HG03571 (cell line): Measurements from ENCODE around the gene MYOCD.

Experiments
- ATAC-seq: cut with Tn5 transposase; IDR thresholded peaks from one replicate; pipeline ENCODE4 v1.9.1; 2021; ENCODE audit not compliant: unreplicated experiment

The MYOCD gene

DNA sequence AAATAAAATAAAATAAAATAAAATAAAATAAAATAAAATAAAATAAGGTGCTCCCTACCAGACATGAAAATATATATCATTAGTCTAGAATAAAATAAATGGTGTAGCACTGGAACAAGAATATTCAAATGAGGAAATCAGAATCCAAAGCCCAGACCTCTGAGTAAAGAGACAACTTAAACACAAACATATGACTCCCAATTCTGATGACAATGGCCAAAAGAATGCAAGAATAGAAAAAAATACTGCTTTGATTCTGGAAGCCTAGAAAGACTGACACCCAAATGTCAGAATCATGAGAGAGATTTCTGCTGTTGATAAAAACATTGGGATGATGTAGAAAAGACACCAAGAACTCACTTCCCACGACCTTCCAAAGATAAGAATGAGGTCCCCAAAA lies 27.9 kb downstream of the MYOCD start:
- no peak for ATAC-seq

- ATAC-seq: no peak
These were observed 40.4 kb downstream of the MYOCD start for GRCh38 chr17:12706070-12706469.

GRCh38 chr17:12709063-12709462 lies 43.4 kb downstream of the MYOCD start:
- no peak for ATAC-seq

DNA sequence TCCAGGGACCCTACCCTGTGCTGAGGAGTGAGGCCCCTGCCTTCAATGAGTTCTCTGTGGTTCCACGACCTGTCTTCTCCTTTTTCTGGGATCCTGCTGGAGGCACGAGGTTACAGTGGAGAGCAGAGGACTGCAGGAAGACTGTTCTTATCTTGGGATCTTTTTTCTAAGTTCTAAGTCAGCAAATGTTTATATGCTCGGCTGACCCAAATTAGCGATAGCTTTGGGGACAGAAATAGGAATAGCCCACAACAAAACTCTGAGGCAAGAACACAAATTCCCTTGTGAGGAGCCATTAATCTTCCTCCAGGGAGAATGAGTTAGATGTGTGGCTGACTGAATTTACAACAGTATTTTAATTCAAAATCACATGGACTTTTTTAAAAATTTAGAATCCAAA lies 46.7 kb downstream of the MYOCD start:
- no peak for ATAC-seq

GRCh38 chr17:12712941-12713340 lies 47.3 kb downstream of the MYOCD start:
- no peak for ATAC-seq

DNA sequence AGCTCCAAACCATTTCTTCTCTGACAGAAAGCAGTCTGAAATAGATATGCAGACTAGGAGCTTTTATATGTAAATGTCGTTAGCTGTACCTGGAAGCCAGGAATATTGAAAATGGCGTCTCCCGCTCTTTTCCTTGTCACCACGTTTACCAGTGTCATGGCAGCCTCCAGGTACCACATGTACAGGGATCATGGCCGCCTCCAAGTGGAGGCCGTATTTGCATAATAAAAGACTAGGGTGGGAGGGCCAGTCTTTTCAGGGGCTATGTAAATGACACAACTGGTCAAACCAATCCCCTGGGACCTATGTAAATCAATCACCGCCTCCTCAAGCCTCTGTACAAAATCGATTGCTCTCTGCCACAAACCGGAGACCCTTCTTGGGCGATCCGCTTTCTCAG lies 54.3 kb downstream of the MYOCD start:
- no peak for ATAC-seq

DNA sequence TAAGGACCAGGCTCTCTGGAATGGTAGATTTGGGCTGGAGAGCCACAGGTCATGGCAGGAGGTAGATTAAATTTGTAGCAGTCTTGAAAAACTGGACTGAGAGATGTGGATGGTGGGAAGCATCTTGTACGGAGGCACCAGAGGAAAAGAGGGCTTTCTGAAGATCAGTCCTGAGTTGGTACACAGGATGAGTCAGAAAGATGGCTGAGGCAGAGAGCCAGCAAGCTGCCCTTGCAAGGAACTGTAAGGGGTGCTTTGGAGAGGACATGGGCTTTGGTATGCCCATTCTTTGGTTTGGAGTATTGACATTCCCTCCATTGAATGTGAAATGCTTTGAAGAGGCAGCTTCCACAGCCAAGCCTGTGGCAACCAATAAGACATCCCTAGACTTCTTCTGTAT lies 55.9 kb downstream of the MYOCD start:
- ATAC-seq: no peak

- ATAC-seq: no peak
These were observed 56.6 kb downstream of the MYOCD start for GRCh38 chr17:12722282-12722681.

DNA sequence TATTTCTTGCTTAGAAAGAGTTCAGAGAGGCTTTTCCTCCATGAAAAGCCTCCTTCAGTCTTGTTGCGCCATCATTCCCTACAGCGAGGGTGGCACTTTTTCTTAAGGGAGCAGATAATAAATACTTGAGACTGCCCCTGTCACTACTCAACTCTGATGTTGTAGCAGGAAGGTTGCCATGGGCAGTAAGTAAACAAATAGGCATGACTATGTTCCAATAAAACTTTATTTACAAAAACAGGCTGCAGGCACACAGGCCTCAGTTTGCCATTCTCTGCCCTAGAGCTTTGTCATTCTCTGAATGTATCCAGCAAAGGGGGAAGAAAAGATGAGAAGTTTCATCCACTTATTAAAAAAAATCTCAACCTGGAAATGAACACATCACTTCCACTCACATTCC lies 60.4 kb downstream of the MYOCD start:
- ATAC-seq: no peak

DNA sequence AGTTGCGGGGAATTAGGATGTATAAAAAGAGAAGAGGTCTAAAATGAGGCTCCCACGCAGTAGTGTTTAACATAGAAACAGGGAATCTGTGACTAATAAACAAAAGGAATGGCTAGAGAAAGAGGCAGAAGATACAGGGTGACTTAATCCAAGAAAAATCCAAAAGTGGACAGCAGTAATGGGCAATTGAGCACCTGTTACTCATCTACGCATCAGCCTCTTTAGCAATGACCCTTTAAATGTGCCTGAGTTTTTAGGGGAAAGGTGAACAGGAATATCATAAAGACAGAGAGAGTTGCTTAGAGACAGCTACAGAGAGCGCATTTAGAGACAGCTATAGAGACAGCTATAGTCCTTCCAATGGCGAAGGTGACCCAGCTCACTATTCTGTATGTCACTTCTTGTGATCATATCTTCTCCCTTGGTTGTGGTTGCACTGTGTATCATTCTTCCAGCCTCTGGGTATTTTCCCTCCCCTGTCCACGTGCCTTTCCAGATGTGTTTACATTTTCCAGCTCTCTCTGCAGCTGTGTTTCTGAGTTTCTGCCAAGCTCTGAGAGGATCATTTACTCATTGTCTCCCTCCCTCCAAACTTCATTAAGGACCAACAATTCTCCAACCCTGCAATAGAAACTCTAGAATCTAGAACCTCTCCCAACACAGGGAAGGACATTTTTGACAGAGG lies 61.5 kb downstream of the MYOCD start:
- ATAC-seq: no peak

DNA sequence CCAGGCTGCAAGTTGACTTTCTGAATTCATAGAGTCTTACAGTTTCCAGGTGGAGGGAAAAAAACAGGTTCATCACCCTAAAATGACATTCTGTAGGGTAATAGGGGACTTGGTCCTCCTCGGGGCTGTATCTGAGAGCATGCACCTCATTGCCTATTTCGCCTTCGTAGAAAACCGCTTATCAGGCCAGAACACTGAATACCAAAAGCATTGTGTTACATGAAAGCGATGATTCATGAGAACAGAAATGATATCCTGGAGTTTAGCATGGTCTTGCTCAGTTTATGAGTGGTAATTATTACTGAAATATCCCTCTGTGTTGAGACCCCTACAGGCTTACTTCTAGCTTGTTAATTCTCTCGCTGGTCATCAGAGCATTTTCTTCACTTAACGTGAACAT lies 62.2 kb downstream of the MYOCD start:
- ATAC-seq: no peak

GRCh38 chr17:12729086-12729485 lies 63.4 kb downstream of the MYOCD start:
- ATAC-seq: no peak

GRCh38 chr17:12730421-12730820 lies 64.7 kb downstream of the MYOCD start:
- ATAC-seq: no peak

DNA sequence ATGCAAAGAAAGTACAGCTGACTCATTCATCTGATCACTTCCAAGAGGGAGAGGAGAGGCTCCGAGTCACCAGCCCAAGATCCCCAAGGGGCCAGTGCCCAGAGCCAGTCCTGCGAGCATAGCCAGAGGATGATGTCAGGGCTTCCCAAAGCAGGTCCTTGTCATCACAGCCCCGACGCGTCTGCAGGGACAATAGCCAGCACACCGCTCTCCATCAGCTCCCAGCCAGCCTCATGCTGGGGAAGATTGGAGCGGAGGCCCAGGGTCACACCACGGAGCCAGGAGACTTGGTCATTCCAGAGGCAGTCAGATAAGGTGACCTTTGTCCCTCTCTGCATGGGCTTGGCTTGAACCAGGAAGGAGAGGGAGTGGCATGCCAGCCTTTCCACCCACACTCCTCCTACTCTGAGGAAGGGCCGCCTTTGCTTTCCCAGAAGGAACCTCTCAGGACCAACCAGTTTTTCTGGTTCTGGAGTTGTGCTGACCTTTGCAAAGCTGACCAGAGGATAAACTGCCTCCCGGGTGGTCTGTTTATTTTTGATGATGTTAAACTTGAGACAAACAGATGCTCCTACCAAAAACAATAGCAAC lies 65.3 kb downstream of the MYOCD start:
- no peak for ATAC-seq

DNA sequence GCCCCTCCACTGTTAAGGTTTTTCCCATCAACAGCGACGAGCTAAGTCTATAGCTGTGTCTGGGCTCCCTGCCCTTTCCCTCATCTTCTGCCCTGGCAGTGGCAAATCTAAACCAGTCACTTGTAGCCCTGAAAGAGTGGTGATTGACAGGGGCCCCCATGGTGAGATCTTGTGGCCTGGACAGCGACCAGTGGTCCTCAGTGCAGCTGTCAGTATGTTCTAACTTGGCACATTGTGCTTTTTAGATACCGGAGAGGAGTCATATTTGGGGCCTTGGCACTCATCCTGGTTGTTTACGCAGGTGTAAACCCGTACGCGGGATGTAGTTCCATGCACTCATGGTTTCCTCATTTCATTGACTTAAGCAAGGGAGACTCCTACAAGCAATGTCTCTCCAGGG lies 66.1 kb downstream of the MYOCD start:
- no peak for ATAC-seq

DNA sequence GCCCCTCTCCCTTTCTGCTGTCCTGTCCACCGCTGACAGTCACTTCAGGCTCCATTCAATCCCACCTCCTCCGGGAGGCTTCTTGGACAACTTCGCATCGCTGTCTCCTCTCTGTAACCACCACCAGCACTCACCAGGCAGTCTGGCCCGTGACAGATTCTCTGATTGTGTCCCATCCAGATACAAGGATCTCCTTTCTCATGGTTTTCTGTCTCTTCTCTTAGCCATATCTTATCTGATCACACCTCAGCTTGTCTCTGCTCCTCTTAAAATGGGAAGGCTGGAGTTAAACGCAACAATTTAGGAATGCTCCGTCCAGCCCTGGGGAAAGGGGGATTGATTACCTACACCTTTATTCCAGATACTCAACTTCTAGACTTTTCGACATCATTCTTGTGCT lies 66.7 kb downstream of the MYOCD start:
- ATAC-seq: no peak

DNA sequence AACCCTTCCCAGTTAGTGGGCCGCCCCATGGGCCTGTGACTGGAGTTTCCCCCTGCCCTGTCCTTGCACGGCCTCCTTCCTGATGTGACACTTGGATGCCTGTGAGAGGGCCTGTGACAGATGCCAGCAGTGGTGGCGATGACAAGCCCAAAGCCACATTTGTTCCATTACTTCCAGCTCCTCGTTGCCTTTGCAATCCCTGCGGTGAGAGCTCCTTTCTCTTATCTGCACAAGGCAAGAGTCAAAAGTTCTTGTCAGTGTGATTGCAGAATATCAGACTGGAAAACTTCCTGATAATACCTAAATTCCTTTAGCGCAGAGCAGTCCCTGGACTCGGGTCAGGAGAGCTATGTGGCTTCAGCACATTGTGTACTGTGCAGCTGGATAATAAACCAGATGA lies 69.2 kb downstream of the MYOCD start:
- ATAC-seq: no peak

DNA sequence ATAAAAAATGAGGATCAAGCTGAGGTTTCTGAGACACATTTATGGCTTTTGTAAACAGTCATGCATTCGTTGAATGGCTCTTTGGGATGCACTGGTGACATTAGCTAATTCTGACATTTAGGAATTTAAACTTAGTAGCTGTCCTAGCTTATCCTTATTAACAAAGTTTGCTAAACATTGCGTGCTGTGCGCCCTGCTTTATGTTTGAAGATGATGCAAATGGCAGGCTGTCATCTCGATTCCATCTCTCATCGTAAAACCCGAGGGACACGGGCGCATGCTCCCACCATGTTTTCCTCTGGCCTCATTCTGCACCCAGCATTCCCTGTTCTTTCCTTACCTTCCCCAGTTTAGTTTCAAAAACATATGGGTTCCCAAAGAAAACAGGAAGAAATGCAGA lies 69.8 kb downstream of the MYOCD start:
- ATAC-seq: no peak

DNA sequence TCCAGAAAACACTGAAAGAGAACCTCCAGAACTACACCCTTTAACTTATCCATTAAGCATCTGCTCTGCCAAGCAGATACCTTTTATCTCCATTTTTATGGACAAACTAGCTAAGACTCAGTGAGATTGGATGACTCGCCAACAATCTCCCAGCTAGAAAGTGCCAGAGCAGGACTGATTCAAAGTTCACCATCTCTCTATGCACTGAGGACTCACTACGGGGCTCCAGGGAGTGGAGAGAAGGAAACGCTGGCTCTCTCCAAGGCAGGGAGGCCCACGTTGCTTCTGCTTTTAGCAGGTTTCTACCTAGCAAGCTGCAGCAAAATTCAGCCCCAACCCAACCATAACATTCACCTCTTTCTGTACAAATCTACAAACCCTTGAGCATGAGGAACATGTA lies 70.8 kb downstream of the MYOCD start:
- ATAC-seq: no peak

- no peak for ATAC-seq
These were observed 72.2 kb downstream of the MYOCD start for GRCh38 chr17:12737740-12738469.

GRCh38 chr17:12738624-12739023 lies 72.9 kb downstream of the MYOCD start:
- no peak for ATAC-seq

- no peak for ATAC-seq
These were observed 73.8 kb downstream of the MYOCD start for GRCh38 chr17:12739500-12739899.
